Osteoblast (primary cell): ENCODE measurements around the gene TAF3. TPM values are rescaled to one million over a fixed set of nuclear protein-coding genes. Genes with fewer than 3 reads are reported as not detected.
A peak's percentile ranks its signal among the peaks of the same experiment; 100 is the strongest.

ENCODE experiments used
- DNase-seq: peaks from one replicate; pipeline ENCODE4 v3.0.0; 2011; ENCODE audit warnings: low spot score, mixed read lengths; ENCODE audit not compliant: insufficient read length; ENCODE audit errors: missing footprints
- H2AFZ ChIP-seq: 2 replicates; pipeline ENCODE4 v1.6.0; 2011; ENCODE audit warnings: mild to moderate bottlenecking, low read length
- H3K27ac ChIP-seq: 2 replicates; pipeline ENCODE4 v1.5.1; 2011; ENCODE audit warnings: mild to moderate bottlenecking, low read depth, low read length, moderate library complexity
- H3K27me3 ChIP-seq: 2 replicates; pipeline ENCODE4 v1.6.0; 2012; ENCODE audit warnings: mild to moderate bottlenecking, control low read depth, inconsistent platforms, low read length, moderate library complexity; ENCODE audit not compliant: insufficient read depth
- H3K36me3 ChIP-seq: 2 replicates; pipeline ENCODE4 v1.5.1; 2011; ENCODE audit warnings: mild to moderate bottlenecking, low read length, control low read depth, moderate library complexity; ENCODE audit not compliant: insufficient read depth
- H3K4me1 ChIP-seq: 2 replicates; pipeline ENCODE4 v1.5.1; 2011; ENCODE audit warnings: mild to moderate bottlenecking, low read length, control low read depth, moderate library complexity; ENCODE audit not compliant: insufficient read depth
- H3K4me2 ChIP-seq: 2 replicates; pipeline ENCODE4 v1.6.0; 2011; ENCODE audit warnings: mild to moderate bottlenecking, low read length; ENCODE audit not compliant: insufficient read depth
- H3K4me3 ChIP-seq: fragments of 200-600 bp; sonication (generic); 3 replicates; pipeline ENCODE4 v1.5.1; 2012; ENCODE audit warnings: mild to moderate bottlenecking, low read length, inconsistent platforms; ENCODE audit not compliant: insufficient read depth
- H3K79me2 ChIP-seq: 2 replicates; pipeline ENCODE4 v1.6.0; 2012; ENCODE audit warnings: mild to moderate bottlenecking, low read length, control low read depth, inconsistent platforms; ENCODE audit not compliant: insufficient read depth
- H3K9me3 ChIP-seq: 2 replicates; pipeline ENCODE4 v1.5.1; 2011; ENCODE audit warnings: low read depth, low read length, control low read depth
- H4K20me1 ChIP-seq: 2 replicates; pipeline ENCODE4 v1.6.0; 2012; ENCODE audit warnings: mild to moderate bottlenecking, low read length, control low read depth; ENCODE audit not compliant: insufficient read depth
- total RNA-seq: library from RNA; depleted of rRNA; stranded (reverse); fragments of >200 nt; gene quantifications from 2 replicates; pipeline ENCODE4 v1.2.3, GENCODE V29; 2012
- TF ChIP-seq, protein P1 (sequence below): IDR thresholded peaks from 2 replicates; pipeline ENCODE4 v1.5.1; 2011; ENCODE audit warnings: mild to moderate bottlenecking, low read depth, low read length, moderate library complexity; ENCODE audit errors: extremely low read depth

Gene TAF3
- total RNA-seq, 1 donor, result 2.2 TPM

DNA sequence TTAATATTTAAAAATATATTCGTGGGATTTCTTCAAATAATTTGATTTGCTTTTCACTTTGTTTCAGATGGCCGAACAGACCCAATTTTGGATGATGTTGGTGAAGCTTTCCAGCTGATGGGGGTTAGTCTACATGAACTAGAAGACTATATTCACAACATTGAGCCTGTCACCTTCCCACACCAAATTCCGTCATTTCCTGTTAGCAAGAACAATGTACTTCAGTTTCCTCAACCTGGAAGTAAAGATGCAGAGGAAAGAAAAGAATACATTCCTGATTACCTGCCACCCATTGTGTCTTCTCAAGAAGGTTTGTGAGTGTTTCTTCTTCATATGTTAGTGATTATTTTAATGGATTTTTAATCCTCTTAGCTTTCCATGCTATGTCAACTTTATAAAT lies 5.9 kb downstream of the TAF3 start:
- Histone ChIP-seq H3K9me3 (no peaks in the 10 kb centered on the region), H3K4me3 (no peak overlapping the region), H3K36me3 (peaks cover 22% of the 10 kb centered on the region), H3K4me2 (no peak overlapping the region), H3K27ac (no peak overlapping the region), H3K27me3 (no peaks in the 10 kb centered on the region), H2AFZ (no peak overlapping the region), H3K79me2 (peaks cover 31% of the 10 kb centered on the region), H4K20me1 (no peaks in the 10 kb centered on the region), H3K4me1 (peaks cover 7% of the 10 kb centered on the region)
- no peak for DNase-seq
- TF ChIP-seq, protein P1, sequence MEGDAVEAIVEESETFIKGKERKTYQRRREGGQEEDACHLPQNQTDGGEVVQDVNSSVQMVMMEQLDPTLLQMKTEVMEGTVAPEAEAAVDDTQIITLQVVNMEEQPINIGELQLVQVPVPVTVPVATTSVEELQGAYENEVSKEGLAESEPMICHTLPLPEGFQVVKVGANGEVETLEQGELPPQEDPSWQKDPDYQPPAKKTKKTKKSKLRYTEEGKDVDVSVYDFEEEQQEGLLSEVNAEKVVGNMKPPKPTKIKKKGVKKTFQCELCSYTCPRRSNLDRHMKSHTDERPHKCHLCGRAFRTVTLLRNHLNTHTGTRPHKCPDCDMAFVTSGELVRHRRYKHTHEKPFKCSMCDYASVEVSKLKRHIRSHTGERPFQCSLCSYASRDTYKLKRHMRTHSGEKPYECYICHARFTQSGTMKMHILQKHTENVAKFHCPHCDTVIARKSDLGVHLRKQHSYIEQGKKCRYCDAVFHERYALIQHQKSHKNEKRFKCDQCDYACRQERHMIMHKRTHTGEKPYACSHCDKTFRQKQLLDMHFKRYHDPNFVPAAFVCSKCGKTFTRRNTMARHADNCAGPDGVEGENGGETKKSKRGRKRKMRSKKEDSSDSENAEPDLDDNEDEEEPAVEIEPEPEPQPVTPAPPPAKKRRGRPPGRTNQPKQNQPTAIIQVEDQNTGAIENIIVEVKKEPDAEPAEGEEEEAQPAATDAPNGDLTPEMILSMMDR, result no peak

DNA sequence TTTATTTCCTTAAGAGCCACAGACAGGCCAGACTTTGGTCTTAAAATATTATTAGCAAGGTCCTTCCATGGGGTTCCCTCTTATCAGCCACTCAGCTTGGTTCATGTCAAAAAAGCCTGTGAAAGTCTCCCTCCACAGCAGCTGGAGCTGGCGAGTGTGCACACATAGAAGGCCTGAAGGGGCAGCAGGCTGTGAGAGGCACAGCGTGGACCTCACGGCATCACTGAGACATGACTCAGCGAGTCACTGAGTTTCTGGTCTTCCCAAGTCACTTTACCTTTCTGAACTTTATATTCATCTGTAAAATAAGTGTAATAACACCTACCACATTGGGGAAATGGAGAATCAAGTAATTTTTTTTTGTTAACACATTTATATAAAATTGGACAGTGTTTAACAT lies 8.7 kb downstream of the TAF3 start:
- Histone ChIP-seq H3K9me3 (no peaks in the 10 kb centered on the region), H3K79me2 (peaks cover 17% of the 10 kb centered on the region), H3K4me2 (no peak overlapping the region), H3K27ac (no peak overlapping the region), H3K36me3 (peaks cover 13% of the 10 kb centered on the region), H3K4me3 (no peak overlapping the region), H2AFZ (no peak overlapping the region), H4K20me1 (no peaks in the 10 kb centered on the region), H3K27me3 (no peaks in the 10 kb centered on the region), H3K4me1 (no peaks in the 10 kb centered on the region)
- DNase-seq, result no peak
- TF ChIP-seq, protein P1, result peak; percentile 32

DNA sequence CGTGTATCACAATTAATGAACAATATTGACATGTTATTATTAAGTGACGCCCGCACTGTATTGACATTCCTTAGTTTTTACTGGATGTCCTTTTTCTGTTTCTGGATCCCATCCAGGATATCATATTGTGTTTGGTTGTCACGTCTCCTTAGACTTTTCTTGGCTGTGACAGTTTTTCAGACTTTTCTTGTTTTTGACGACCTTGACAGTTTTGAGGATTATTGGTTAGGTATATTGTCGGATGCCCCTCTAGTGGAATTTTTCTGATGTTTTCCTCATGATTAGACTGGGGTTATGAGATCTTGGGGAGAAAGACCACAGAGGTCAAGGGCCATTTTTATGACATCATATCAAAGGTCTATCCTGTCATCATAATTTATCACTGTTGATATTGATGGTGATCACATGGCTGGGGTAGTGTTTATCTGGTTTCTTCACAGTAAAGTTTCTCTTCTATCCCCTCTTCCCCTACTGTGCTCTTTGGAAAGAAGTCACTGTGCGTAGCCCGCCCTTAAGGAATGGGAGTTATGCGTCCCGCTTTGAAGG lies 11.1 kb downstream of the TAF3 start:
- H3K79me2 ChIP-seq, result peaks cover 23% of the 10 kb centered on the region
- H3K36me3 ChIP-seq, result peaks cover 11% of the 10 kb centered on the region
- H3K4me1 ChIP-seq, result no peaks in the 10 kb centered on the region
- H3K27me3 ChIP-seq, result no peaks in the 10 kb centered on the region
- no peak overlapping the region for H2AFZ ChIP-seq
- H3K9me3 ChIP-seq, result no peaks in the 10 kb centered on the region
- no peak overlapping the region for H3K4me3 ChIP-seq
- TF ChIP-seq, protein P1, result no peak
- no peak overlapping the region for H3K4me2 ChIP-seq
- H3K27ac ChIP-seq, result no peak overlapping the region
- DNase-seq, result no peak
- no peaks in the 10 kb centered on the region for H4K20me1 ChIP-seq

DNA sequence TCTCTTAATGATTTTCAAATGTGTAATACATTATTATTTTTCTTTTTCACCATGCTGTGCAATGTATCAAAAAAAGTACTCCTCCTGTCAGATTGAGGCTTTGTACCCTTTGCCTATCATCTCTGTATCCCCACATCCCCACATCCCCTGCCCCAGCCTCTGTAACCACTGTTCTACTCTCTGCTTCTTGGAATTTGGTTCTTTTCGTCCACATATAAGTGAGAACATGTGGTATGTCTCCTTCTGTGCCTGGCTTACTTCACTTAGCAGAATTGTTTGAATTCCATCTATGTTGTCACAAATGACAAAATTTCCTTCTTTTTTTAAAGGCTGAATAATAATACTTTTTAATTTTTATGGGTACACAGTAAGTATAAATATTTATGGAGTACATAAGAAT lies 13.8 kb downstream of the TAF3 start:
- no peaks in the 10 kb centered on the region for H3K4me1 ChIP-seq
- no peak for DNase-seq
- no peaks in the 10 kb centered on the region for H3K9me3 ChIP-seq
- no peak overlapping the region for H3K4me3 ChIP-seq
- H3K27me3 ChIP-seq, result no peaks in the 10 kb centered on the region
- peaks cover 28% of the 10 kb centered on the region for H3K79me2 ChIP-seq
- no peak overlapping the region for H2AFZ ChIP-seq
- H4K20me1 ChIP-seq, result no peaks in the 10 kb centered on the region
- TF ChIP-seq, protein P1, result no peak
- no peak overlapping the region for H3K4me2 ChIP-seq
- no peaks in the 10 kb centered on the region for H3K36me3 ChIP-seq
- H3K27ac ChIP-seq, result no peak overlapping the region
